H9 (cell line): Measurements from ENCODE around the gene AKT3. TPM values are rescaled to one million over a fixed set of nuclear protein-coding genes. Genes with fewer than 3 reads are reported as not detected.

ENCODE experiments used
- DNase-seq: peaks from one replicate; pipeline ENCODE4 v3.0.0-alpha.2; 2017
- H2AFZ ChIP-seq: one replicate; pipeline ENCODE4 v1.6.1; 2013; ENCODE audit warnings: mild to moderate bottlenecking, low read length, control low read depth, moderate library complexity
- H2AK5ac ChIP-seq: 2 replicates; pipeline ENCODE4 v1.6.1; 2013; ENCODE audit warnings: low read length, control low read depth, mixed read lengths; ENCODE audit not compliant: insufficient read length
- H2BK120ac ChIP-seq: one replicate; pipeline ENCODE4 v1.6.1; 2013; ENCODE audit warnings: low read depth, mild to moderate bottlenecking, low read length, control low read depth, inconsistent platforms; ENCODE audit not compliant: poor library complexity, severe bottlenecking
- H2BK12ac ChIP-seq: 2 replicates; pipeline ENCODE4 v1.6.1; 2013; ENCODE audit warnings: low read length, control low read depth, mixed read lengths, low read depth; ENCODE audit not compliant: insufficient read length
- H2BK15ac ChIP-seq: 2 replicates; pipeline ENCODE4 v1.6.1; 2013; ENCODE audit warnings: low read depth, low read length, control low read depth
- H2BK20ac ChIP-seq: one replicate; pipeline ENCODE4 v1.6.1; 2013; ENCODE audit warnings: low read depth, mild to moderate bottlenecking, low read length, control low read depth, inconsistent platforms; ENCODE audit not compliant: poor library complexity, severe bottlenecking
- H2BK5ac ChIP-seq: 2 replicates; pipeline ENCODE4 v1.6.1; 2013; ENCODE audit warnings: low read length, control low read depth, mixed read lengths; ENCODE audit not compliant: insufficient read length
- H3K14ac ChIP-seq: 2 replicates; pipeline ENCODE4 v1.6.1; 2013; ENCODE audit warnings: low read length, control low read depth; ENCODE audit not compliant: insufficient read depth
- H3K18ac ChIP-seq: 2 replicates; pipeline ENCODE4 v1.6.1; 2013; ENCODE audit warnings: low read depth, mild to moderate bottlenecking, mixed read lengths, low read length, control low read depth; ENCODE audit not compliant: insufficient read length
- H3K23ac ChIP-seq: 2 replicates; pipeline ENCODE4 v1.6.1; 2013; ENCODE audit warnings: low read length, control low read depth, mixed read lengths, low read depth; ENCODE audit not compliant: insufficient read length
- H3K23me2 ChIP-seq: 2 replicates; pipeline ENCODE4 v1.6.1; 2013; ENCODE audit warnings: low read depth, mild to moderate bottlenecking, mixed read lengths, low read length, control low read depth; ENCODE audit not compliant: insufficient read length, poor library complexity, severe bottlenecking
- H3K27ac ChIP-seq: 2 replicates; pipeline ENCODE4 v1.5.1; 2013; ENCODE audit warnings: low read length, control low read depth, mixed read lengths, low read depth; ENCODE audit not compliant: insufficient read length
- H3K27me3 ChIP-seq: 2 replicates; pipeline ENCODE4 v1.6.1; 2013; ENCODE audit warnings: low read length, control low read depth, inconsistent platforms; ENCODE audit not compliant: insufficient read depth
- H3K4ac ChIP-seq: 2 replicates; pipeline ENCODE4 v1.6.1; 2013; ENCODE audit warnings: low read depth, mild to moderate bottlenecking, control low read depth, inconsistent platforms, low read length, moderate library complexity
- H3K4me1 ChIP-seq: 2 replicates; pipeline ENCODE4 v1.6.1; 2013; ENCODE audit warnings: low read length, control low read depth, inconsistent platforms; ENCODE audit not compliant: insufficient read depth
- H3K4me2 ChIP-seq: 2 replicates; pipeline ENCODE4 v1.6.1; 2013; ENCODE audit warnings: low read length, control low read depth, mixed read lengths; ENCODE audit not compliant: insufficient read length, insufficient read depth
- H3K56ac ChIP-seq: 2 replicates; pipeline ENCODE4 v1.6.1; 2013; ENCODE audit warnings: low read depth, mild to moderate bottlenecking, mixed read lengths, low read length, control low read depth; ENCODE audit not compliant: insufficient read length
- H3K79me1 ChIP-seq: 2 replicates; pipeline ENCODE4 v1.6.1; 2013; ENCODE audit warnings: low read depth, mild to moderate bottlenecking, moderate library complexity, low read length, control low read depth, inconsistent platforms; ENCODE audit not compliant: insufficient read depth, poor library complexity, severe bottlenecking
- H3K79me2 ChIP-seq: 2 replicates; pipeline ENCODE4 v1.6.1; 2013; ENCODE audit warnings: low read length, control low read depth, inconsistent platforms; ENCODE audit not compliant: insufficient read depth
- H3K9ac ChIP-seq: 2 replicates; pipeline ENCODE4 v1.6.1; 2013; ENCODE audit warnings: low read length, control low read depth, mixed read lengths; ENCODE audit not compliant: insufficient read length; ENCODE audit errors: extremely low read depth
- H3K9me3 ChIP-seq: one replicate; pipeline ENCODE4 v1.6.1; 2013; ENCODE audit warnings: low read depth, low read length, inconsistent platforms; ENCODE audit not compliant: control insufficient read depth
- H3T11ph ChIP-seq: one replicate; pipeline ENCODE4 v1.6.1; 2013; ENCODE audit warnings: mild to moderate bottlenecking, low read length, control low read depth, inconsistent platforms
- H4K20me1 ChIP-seq: one replicate; pipeline ENCODE4 v1.6.1; 2013; ENCODE audit not compliant: control insufficient read depth, insufficient read length, insufficient read depth
- H4K5ac ChIP-seq: 2 replicates; pipeline ENCODE4 v1.6.1; 2013; ENCODE audit warnings: low read depth, mild to moderate bottlenecking, mixed read lengths, low read length, control low read depth; ENCODE audit not compliant: insufficient read length
- H4K8ac ChIP-seq: replicated peaks from 2 replicates; pipeline ENCODE4 v1.6.1; 2013; ENCODE audit warnings: low read length, control low read depth, mixed read lengths, low read depth; ENCODE audit not compliant: insufficient read length
- H4K91ac ChIP-seq: 2 replicates; pipeline ENCODE4 v1.6.1; 2013; ENCODE audit warnings: low read depth, mild to moderate bottlenecking, moderate library complexity, mixed read lengths, low read length, control low read depth; ENCODE audit not compliant: insufficient read length
- H3K27ac Mint-ChIP-seq, 3 experiments: 2 replicates in 2 of 3; 3 replicates in 1 of 3; pipeline ENCODE4 v1.8.0; 2020 to 2021; ENCODE audit warnings: mixed read lengths in 3 of 3, mild to moderate bottlenecking in 1 of 3, moderate library complexity in 1 of 3
- H3K27me3 Mint-ChIP-seq: 2 replicates; pipeline ENCODE4 v1.8.0; 2021; ENCODE audit warnings: low read depth, mild to moderate bottlenecking, moderate library complexity, mixed read lengths
- H3K36me3 Mint-ChIP-seq, 3 experiments: 2 replicates in 2 of 3; 3 replicates in 1 of 3; pipeline ENCODE4 v1.8.0; 2020 to 2021; ENCODE audit warnings: low read depth in 3 of 3, mixed read lengths in 3 of 3; ENCODE audit not compliant: insufficient read depth in 1 of 3
- H3K4me1 Mint-ChIP-seq, 2 experiments: 2 replicates each; pipeline ENCODE4 v1.8.0; 2020; ENCODE audit warnings: mixed read lengths in 2 of 2
- H3K4me3 Mint-ChIP-seq, 2 experiments: 2 replicates in 1 of 2; 3 replicates in 1 of 2; pipeline ENCODE4 v1.8.0; 2020 to 2021; ENCODE audit warnings: mild to moderate bottlenecking in 2 of 2, mixed read lengths in 2 of 2, moderate library complexity in 1 of 2
- H3K9me3 Mint-ChIP-seq, 2 experiments: 2 replicates in 1 of 2; 3 replicates in 1 of 2; pipeline ENCODE4 v1.8.0; 2020; ENCODE audit warnings: mild to moderate bottlenecking in 2 of 2, mixed read lengths in 2 of 2, moderate library complexity in 1 of 2
- CTCF ChIP-seq: fragments of 200-600 bp; sonication (generic); conservative IDR thresholded peaks from 3 replicates; pipeline ENCODE4 v1.8.0; 2021; ENCODE audit warnings: antibody characterized with exemption, mild to moderate bottlenecking
- WGBS: extraction: QIAGEN DNeasy Blood & Tissue Kit; methylation state at CpG from one replicate; pipeline ENCODE4 v1.1.7; 2013; ENCODE audit warnings: missing lambda C conversion rate, low lambda C conversion rate, mixed read lengths; ENCODE audit not compliant: insufficient read length; ENCODE audit errors: extremely low coverage; 5-methylcytosine and 5-hydroxymethylcytosine counted together
- total RNA-seq: library from RNA; stranded (reverse); gene quantifications from 2 replicates; pipeline ENCODE4 v1.2.1, GENCODE V29; 2021

Gene AKT3
- total RNA-seq, 1 experiment from 2014 or later: 27.8 TPM

DNA sequence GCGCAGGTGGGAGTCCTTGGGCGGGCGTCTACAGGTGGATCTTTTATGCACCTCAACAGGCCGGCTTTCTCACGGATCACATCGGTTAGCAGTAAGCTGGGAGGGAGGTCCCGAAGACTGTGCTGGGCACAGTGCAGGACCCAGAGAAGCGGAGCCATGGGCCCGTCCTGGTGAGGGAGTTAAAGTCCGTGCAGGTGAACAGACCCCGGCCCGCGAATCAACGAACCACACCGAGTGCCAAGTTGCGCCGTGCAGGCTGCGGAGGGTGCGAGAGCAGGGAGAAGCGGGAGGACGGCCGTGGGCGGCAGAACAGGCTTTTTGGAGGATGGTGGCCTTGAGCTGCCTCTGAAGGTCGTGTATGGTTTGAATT is 360.9 kb downstream of the AKT3 start:
- no peak overlapping the region; the same call in 1 of the 2 replicates for H3K14ac ChIP-seq
- no peak overlapping the region for H3K9ac ChIP-seq
- TF ChIP-seq CTCF: no peak
- no peak overlapping the region for H2AFZ ChIP-seq
- Mint-ChIP-seq H3K36me3 (peaks cover 2 to 4% (median 2%) of the 10 kb centered on the region in 3 experiments; a peak in 5 of 7 replicates), H3K9me3 (peaks cover 1 to 2% of the 10 kb centered on the region in 2 experiments; a peak in 2 of 5 replicates), H3K27me3 (no peaks in the 10 kb centered on the region), H3K27ac (peak overlapping the region in 2 of 3 experiments; percentile 70 to 99; a peak in 3 of 7 replicates), H3K4me1 (peaks cover 55 to 58% of the 10 kb centered on the region in 2 experiments), H3K4me3 (no peak overlapping the region)
- no peaks in the 10 kb centered on the region for H3K79me1 ChIP-seq
- no peaks in the 10 kb centered on the region for H3K9me3 ChIP-seq
- H4K5ac ChIP-seq: no peak overlapping the region
- WGBS: no CpG with 5 or more reads among the region's 24 CpGs
- no peak overlapping the region for H2BK120ac ChIP-seq
- no peaks in the 10 kb centered on the region for H3K23me2 ChIP-seq
- peak overlapping the region; percentile 89 for H3K27ac ChIP-seq
- H2BK5ac ChIP-seq: no peak overlapping the region
- H2BK15ac ChIP-seq: no peak overlapping the region
- H2AK5ac ChIP-seq: no peak overlapping the region
- H3K4ac ChIP-seq: 0 out of 2 replicates have a peak overlapping the region, but pooled peaks have one; percentile 17
- no peaks in the 10 kb centered on the region for H4K20me1 ChIP-seq
- H3K56ac ChIP-seq: no peak overlapping the region
- peaks cover 10% of the 10 kb centered on the region; the same call in 1 of the 2 replicates for H3K4me1 ChIP-seq
- no peak overlapping the region for H2BK12ac ChIP-seq
- no peaks in the 10 kb centered on the region for H3K27me3 ChIP-seq
- no peaks in the 10 kb centered on the region for H3K79me2 ChIP-seq
- no peak overlapping the region for H3K4me2 ChIP-seq
- H3K23ac ChIP-seq: no peak overlapping the region
- peak overlapping the region; percentile 58 for H4K91ac ChIP-seq
- no peak for DNase-seq
- H2BK20ac ChIP-seq: no peak overlapping the region
- H3T11ph ChIP-seq: no peak overlapping the region
- H3K18ac ChIP-seq: no peak overlapping the region
- H4K8ac ChIP-seq: no peak overlapping the region
